Measurements from ENCODE around the gene RAB3A.

DNA sequence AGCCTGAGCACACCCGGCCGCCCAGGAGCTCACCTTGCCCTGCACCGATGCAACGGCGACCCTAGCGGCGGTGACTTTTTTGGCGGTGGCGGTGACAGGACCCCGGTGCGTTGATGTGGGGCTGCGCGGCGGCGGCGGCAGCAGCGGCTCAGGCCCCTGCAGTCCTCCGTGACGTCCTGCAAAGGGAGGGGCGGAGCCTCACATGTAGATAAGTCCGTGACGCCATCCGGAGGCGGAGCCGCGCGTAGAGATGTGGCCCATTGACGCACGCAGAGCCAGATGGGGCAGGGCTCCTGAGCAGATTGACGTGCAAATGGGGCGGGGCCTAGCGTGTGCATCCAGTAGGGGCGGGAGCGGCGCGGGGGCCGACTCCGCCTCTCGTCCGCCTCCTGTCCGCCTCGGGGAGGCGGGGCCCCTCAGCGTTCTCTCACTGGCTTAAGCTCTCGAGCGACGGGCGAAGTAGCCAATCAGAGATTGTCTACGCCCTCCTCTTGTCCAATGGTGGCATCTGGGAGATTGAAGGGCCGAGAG lies at the start of gene RAB3A:
- TF ChIP-seq, protein P1, sequence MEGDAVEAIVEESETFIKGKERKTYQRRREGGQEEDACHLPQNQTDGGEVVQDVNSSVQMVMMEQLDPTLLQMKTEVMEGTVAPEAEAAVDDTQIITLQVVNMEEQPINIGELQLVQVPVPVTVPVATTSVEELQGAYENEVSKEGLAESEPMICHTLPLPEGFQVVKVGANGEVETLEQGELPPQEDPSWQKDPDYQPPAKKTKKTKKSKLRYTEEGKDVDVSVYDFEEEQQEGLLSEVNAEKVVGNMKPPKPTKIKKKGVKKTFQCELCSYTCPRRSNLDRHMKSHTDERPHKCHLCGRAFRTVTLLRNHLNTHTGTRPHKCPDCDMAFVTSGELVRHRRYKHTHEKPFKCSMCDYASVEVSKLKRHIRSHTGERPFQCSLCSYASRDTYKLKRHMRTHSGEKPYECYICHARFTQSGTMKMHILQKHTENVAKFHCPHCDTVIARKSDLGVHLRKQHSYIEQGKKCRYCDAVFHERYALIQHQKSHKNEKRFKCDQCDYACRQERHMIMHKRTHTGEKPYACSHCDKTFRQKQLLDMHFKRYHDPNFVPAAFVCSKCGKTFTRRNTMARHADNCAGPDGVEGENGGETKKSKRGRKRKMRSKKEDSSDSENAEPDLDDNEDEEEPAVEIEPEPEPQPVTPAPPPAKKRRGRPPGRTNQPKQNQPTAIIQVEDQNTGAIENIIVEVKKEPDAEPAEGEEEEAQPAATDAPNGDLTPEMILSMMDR (conservative IDR thresholded peaks at IDR 0.05; ENCODE audit: low read depth, low read length): no peak
- TF ChIP-seq EZH2phosphoT487 (IDR thresholded peaks at IDR 0.05; ENCODE audit: borderline replicate concordance, low read length): no peak
